HPDE6-E6E7 (cell line): ENCODE data around the gene PCYT2.
"Not testable (repeated sequence)": the region's sequence is repeated elsewhere in the genome, so short reads cannot be mapped to it uniquely, and the experiment has no call there.

Experiments
- DNase-seq: peaks from one replicate; pipeline ENCODE4 v3.0.0; 2011; ENCODE audit warnings: missing footprints; ENCODE audit errors: extremely low spot score

PCYT2 gene

DNA sequence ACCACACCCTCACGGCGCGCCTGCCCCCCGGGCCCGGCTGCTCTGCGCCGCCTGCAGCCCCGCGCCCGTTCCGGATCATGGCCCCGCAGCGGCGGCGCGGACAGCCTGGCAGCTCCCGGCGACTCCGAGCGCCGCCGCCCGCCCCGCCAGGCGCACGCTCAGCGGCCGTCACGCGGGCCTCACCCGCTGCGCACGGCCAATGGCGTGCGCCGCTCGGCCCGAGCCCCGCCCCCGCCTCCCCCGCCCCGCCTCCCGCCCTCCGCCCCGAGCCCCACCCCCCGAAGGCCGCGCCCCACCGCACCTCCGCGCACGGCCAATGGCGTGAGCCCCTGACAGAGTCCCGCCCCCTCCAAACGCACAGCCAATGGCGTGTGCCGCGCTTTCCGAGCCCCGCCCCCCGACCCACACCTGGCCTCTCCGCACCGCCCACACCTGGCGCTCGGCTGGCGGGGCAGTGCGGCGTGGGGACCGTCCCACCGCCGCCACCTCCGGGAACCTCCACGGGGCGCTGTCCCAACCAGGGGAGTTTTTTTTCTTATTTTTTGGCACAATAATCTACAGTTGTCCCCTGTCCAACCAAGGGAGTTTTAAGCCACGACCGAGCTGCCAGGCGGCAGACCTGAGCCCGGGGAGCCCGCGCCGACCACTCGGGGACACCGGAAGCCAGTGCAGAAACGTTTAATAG lies at the start of gene PCYT2:
PCYT2 (minus strand) TSS at position 123 of the 685 bp plus-strand sequence; CDS start at position 79, 44 bp downstream.
- peak; percentile 92 for DNase-seq

DNA sequence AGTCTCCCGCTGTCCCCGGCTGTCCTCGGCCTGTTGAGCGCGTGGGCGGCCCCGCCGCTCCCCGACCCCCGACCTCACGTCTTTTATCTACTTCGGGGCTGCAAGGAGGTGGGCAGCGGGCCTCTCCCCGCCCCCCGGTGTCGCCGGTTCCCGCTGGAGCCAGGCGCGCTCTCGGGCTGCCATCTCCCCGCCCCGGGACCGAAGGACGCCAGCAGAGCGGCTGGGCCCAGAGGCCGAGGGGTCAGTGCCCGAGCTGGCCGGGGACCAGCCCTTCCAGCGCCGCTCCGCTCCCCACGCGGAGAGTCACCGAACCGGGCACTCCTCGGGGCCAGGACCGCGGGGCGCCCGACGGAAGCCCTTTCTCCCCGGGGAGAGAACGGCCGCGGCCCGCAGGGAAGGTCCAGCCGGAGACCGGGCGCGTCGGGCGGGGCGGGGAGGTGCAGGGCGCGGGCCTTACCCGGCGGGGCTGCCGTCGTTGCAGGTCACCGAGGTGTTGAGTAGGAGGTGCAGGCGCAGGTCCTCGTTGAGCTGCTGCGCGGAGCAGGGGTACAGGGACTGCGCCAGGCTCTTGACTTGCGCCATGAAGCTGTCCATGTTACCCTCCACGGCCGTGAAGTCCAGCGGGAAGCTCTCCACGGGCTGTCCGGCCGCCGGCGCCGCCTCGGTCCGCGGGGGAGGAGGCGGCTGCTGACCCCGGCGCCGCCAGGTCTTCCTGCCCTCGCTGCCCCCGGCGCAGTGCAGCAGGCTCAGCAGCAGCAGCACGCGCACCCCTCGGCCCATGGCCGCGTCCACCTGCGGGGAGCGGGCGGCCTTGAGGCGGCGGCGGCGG lies 49.1 kb upstream of the PCYT2 start:
- DNase-seq, result no peak

DNA sequence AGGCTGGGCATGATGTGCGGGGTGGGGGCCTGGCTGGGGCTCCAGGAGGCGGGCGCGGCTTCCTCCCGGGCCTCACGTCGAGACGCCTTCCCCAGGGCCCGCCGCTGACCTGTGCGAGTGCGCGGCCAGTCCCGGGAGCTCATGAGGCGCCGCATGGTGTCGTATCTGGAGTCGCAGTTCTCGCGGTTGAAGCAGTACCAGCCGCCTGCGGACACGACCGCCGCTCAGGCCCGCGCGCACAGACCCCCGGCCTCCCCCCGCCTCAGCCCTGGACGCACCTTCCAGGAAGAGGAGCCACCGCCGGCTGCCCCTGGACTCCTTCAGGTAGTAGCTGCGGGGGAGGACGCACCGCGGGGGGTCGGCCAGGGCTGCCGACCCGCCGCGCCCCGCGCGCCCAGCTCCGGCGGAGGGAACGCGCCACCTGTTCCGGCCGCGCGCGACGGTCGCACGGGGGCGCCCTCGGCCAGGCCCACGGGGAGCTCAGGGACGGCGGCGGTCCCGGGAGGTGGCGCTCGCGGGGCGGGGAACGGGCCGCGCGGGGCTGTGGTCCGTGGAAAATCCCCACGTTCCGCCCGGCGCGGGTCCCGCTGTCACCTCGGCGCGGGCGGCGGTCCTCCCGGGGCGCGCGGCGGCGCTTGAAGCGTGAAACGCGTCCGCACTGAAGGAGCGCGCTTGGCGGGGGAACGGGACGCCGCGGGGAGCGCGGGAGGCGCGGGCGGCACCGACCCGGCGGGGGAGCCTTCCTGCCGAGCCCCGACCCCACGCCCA lies 48.3 kb upstream of the PCYT2 start:
- DNase-seq, result no peak

DNA sequence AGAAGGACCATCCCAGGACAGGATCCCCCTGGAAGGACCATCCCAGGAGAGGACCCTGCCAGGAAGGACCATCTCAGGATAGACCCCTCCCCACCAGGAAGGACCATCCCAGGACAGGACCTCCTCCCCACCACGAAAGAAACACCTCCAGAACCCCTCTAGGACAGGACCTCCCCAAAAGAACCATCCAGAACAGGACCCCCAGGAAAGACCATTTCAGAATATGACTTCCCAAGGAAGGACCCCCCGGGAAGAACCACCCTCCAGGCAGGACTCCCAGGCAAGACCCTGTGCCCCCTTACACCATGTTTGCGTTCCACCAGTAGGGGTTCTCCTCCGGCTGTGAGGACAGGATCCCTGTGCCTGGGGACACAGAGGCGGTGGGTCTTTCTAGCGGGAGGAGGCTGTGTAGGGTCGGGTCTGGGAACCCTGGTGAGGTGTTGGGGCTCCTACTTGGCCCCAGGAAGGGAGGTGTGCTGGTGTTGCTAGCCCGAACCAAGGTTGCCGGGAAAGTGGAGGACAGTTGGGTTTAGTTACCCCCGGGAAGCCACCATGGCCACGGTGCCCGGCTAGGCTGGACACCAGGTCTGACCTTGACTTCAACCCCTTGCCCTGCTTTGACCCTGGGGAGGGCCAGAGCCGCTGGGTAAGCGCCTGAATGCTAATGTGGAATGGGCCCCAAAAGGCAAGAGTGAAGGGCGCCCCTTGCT lies 47.6 kb upstream of the PCYT2 start:
- DNase-seq, result no peak

DNA sequence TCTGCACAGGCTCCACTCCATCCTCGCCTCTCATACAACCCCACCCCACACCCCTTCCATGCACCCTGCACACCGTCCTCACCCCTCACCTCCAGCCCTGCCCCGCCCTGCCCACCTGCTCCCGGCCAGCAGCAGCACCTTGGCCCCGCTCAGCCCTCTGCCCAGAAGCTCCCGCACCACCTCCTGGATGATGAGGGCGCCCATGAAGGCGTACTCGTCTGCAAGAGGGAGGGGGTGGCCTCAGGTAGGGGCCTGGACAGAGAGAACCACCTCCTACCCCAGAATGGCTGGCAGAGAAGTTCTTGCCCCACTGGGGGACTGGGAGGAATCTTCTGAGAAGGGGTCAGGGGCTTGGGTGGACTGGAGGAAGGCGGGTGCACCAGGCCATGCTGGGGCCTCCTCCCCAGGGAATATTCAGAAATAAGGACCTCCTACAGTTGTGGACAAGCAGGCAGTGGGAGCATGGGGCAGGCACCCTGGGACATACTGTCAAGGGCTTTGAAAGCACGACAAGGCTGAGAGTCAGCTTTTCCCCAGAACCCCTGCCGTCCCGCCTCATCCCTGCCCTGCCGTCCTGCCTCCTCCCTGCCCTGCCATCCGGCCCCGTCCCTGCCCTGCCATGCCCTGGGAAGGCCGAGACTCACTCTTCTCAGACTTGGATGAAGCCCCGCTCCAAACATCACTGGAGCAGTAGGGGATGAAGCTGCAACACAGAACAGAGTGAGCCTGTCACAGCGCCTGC lies 46.7 kb upstream of the PCYT2 start:
- no peak for DNase-seq

DNA sequence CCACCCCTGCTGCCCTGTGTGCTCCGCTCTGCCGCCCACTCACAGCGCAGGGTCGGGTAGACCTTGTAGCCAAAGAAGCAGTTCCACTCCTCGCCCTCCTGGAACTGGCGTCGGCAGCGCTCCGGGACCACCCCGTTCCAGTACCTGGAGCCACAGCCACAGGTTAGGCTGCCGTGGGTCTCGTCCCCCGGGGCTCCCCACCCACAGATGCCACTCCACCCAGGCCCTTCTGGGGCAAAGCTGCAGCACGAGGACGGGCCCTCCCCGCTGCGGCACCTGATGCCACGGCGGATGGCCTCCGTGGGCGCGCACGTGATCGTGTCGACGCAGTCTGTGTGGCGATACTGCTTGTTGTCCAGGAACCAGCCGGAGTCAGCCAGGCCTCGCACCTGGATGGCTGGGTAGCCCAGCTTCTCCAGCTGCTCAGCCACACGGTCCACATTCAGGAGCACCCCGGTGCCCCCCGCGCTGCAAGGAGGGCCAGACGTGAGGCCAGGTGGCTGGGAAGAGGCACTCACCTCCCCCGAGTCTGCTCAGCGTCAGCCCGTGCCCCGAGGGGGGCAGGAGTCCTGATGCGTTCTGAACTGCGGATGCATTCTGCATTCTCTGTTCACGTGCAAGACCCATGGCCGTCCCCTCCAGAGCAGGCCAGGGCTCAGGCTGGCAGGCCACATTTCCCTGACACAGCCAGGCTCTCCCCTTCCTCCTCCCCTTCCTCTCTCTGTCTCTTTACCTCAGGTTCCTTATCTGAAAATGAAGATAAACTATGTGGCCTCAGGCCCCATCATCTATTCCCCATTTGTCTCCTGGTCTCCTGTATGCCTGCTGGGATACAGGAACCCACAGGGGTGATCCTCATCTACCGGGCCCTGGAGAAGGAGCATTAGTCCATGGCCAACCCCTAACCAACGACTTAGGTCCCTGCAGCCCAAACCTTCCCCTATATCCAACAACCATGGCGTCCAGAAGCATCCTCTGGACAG lies 45.7 kb upstream of the PCYT2 start:
- DNase-seq, result no peak

DNA sequence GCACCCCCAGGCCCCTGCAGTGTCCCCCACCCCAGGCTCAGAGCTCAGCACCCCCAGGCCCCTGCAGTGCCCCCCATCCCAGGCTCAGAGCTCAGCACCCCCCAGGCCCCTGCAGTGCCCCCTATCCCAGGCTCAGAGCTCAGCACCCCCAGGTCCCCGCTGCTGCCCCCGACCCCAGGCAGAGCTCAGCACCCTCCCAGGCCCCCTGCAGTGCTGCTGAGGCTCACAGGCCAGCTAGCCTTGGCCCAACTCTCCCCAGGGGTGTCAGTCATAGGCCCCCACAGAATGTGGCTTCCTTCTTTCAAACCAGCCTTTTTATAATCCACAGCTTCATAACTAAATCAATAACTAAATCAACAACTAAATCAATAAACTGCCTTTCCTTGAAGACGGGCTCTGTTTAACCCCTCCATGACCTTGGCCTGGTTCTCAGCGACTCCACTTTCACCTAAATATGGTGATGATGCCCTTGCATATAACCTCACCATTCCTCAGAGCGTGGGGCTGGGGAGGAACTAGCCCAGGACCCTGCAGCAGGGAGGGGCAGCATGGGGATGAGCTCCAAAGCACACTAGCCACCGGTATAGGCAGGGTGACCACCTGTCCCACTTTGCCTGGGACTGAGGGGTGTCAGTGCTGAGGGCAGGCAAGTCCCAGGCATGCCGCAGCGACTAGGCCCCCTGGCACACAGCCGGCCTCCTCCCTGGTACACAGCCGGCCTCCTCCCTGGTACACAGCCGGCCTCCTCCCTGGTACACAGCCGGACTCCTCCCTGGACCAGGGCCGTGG lies 44.8 kb upstream of the PCYT2 start:
- no peak for DNase-seq

DNA sequence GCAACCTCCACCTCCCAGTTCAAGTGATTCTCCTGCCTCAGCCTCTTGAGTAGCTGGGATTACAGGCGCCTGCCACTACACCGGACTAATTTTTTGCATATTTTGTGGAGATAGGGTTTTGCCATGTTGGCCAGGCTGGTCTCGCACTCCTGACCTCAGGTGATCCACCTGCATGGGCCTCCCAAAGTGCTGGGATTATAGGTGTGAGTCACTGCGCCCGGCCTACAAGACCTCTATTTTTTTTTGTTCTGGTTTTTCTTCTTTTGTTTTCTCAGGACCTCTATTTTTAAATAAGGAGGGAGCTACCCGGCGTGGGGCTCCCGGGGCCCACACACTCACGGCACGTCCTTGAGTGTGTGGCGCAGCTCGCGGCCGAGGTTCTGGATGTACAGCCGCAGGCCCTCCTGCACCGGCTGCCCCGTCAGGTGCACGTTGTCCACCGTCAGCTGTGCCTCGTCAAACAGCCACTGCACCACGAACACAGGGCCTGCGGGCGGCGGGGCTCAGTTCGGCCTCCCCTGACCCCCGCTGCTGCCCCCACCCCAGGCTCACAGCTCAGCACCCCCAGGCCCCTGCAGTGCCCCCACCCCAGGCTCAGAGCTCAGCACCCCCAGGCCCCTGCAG lies 44.0 kb upstream of the PCYT2 start:
- DNase-seq, result no peak

DNA sequence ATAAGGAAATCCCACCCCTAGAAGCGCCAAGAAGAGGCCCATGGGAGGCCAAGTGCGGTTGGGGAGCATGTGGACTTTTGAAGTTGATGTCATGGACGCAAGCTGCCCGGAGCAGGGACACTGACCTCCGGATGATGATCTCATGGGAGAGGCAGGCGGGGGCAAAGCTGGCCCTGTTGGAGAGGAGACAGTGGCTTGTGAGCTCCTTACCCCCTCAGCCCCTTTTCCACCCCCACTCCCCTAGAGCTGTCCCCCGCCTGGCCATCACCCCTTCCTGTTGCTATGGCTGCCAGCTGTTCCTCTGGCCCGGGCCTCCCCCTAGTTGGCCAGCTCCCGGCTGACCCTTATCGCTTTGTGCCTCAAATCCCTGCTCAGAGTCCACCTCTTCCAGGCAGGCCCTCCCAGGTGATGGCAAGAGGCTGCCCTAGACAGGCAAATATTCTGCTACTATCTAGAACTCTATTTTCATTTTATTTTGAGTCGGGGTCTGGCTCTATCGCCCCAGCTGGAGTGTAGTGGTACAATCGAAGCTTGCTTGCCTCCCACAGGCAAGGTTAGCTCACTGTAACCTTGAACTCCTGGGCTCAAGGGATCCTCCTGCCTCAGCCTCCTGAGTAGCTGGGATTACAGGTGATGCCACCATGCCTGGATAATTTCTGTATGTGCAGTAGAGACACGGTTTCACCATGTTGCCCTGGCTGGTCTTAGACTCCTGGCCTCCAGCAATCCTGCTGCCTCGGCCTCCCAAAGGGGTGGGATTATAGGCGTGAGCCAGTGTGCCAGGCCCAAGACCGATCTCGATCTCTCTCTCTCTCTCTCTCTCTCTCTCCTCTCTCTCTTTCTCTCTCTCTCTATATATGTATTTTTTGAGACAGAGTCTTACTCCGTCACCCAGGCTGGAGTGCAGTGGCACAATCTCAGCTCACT lies 43.2 kb upstream of the PCYT2 start:
- no peak for DNase-seq

DNA sequence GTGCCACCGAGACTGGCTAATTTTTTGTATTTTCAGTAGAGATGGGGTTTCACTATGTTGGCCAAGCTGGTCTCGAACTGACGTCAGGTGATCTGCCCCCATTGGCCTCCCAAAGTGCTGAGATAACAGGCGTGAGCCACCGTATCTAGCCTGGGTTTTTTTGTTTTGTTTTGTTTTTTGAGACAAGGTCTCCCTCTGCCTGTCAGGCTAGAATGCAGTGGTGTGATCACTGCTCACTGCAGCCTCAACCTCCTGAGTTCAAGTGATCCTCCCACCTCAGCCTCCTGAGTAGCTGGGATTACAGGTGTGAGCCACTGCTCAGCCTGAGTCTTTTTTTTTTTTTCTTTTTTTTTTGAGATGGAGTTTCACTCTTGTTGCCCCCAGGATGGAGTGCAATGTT lies 42.2 kb upstream of the PCYT2 start:
- DNase-seq, result not testable (repeated sequence)

DNA sequence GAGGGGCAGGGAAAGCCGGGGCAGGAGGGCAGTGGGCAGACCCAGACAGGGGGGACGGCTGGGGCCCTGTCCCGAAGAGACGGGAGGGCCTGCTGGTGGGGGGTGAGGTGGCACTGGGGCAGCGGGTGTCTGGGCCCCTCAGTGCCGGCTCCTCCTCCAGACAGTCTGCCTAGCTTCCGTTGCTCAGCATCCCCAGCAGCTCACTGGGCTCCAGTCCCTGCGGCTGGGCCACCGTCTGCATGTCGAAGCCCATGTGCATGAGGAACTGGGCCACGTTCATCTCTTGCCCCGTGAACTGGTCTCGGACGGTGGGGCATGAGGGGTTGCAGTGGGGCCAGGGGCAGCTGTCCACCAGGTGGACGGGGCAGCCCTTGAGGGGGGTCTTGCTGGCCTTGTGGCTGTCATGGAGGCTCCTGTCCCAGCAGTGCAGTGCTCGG lies 41.6 kb upstream of the PCYT2 start:
- no peak for DNase-seq

DNA sequence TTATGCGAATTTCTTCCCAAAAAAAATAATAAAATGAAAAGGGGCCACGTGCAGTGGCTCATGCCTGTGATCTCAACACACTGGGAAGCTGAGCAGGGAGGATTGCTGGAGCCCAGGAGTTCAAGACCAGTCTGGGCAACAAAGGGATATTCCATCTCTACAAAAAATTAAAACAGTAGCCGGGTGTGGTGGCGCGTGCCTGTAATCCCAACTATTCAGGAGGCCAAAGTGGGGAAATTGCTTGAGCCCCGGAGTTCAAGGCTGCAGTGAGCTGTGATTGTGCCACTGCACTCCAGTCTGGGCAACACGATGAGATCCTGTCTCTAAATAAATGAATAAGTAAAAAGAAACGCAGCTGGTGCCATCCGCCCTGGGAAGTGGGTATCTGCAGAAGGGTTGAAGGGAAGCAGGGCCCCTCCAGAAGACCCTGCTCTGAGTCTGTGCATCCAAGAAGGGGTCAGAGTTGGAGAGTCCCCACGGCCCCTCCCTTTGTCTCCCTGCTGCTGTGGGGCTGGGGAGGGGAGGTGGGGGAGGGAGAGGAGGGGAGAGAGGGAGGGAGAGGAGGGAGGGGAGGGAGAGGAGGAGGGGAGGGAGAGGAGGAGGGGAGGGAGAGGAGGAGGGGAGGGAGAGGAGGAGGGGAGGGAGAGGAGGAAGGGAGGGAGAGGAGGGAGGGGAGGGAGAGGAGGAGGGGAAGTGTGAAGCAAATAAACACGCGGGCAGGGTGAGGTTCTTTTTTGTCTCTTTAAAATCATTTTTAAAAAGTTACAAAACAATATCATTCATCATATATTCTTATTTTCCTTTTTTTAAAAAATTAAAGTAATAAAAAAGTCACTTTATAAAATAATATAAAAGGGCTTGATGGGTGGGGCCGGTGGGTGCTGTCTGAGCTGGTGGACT lies 40.8 kb upstream of the PCYT2 start:
- no peak for DNase-seq

DNA sequence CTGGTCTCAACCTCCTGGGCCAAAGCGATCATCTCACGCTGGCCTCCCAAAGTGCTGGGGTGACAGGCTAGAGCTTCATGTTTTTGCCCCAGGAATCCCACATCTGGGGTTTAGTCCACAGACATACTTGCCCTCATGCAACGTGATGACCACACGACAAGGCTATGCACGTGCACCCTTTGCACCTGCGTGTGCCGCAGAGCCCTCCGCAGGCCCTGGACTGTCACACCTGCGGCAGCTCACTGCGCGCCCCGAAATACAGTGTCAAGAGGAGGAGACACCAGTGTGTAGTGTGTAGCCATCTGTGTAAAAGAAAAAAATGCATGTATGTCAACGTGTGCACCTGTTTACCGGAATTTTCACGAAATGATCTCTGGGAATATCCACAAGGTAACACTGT lies 39.3 kb upstream of the PCYT2 start:
- no peak for DNase-seq

DNA sequence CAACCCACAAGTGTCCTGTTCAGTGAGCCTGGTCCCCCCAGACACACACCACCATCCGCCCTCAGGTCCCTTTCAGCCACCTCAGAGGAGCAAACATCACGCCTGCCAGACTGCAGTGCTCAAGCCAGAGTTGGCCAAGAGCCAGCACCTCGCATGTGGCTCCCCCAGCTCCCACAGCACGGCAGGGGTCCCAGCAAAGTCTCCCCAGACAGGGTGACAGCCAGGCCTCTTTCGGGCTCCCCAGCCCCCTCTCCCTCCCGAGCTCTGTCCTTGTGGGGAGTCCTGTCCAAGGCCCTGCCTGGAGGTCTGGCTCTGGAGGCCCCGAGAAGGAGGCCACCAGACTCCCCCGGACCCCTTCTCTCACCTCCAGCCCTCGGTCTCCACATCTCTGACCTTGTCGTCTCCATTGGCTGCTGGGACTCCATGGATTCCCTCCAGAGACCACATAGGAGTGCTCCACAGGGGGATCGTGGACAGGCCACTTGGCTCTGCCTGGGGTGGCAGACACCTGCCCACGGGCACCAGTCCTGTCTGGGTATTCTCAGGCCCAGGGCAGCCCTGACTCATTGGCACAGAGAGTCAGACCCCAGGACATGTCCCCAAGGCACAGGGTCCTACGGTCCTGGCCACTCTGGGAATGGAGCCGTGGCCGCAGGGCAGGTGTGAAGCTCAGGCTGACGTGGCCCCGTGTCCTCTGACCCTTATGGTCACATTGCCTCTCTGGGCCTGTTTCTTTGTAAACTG lies 37.6 kb upstream of the PCYT2 start:
- no peak for DNase-seq

DNA sequence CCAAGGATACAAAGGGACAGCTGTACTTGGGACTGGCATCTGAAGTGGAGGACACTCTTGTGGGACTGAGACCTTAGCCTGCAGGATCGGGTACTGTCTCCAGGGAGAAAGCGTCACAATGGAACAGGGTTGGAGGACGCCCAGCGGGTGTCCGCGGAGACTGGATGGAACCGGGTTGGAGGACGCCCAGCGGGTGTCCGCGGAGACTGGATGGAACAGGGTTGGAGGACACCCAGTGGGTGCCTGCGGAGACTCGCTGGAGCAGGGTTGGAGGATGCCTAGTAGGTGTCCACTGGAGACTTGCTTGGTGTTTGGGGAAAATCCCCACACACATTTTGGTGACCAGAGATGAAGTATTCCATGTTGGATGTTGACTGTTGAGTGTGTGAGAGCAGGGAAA lies 36.0 kb upstream of the PCYT2 start, which contains the start of gene MYADML2:
MYADML2 (minus strand) TSS at position 45 of the 400 bp plus-strand sequence. CDS start 5,492 bp downstream, outside the sequence.
- no peak for DNase-seq

DNA sequence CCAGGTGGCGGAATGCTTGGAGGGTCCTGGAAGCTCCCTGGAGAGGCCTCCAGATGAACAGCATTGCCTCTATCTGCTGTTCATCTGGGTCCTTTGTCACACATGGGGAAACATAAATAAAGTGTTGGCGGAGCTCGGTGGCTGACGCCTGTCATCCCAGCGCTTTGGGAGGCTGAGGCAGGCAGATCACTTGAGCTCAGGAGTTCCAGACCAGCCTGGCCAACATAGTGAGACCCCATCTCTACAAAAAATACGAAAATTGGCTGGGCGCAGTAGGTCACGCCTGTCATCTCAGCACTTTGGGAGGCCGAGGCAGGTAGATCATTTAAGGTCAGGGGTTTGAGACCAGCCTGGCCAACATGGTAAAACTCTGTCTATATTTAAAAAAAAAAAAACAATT lies 33.7 kb upstream of the PCYT2 start:
- DNase-seq, result no peak
